Stimulated activated CD8-positive, alpha-beta memory T cell treated with anti-CD3 and anti-CD28 coated beads, Interleukin-7, amount 100 ng/mL, for 48 hours (primary cell): ENCODE data around the gene REPS2.

Experiments
- DNase-seq, 2 donors: peaks; one replicate each; pipeline ENCODE4 v3.0.0-alpha.2; 2020; ENCODE audit warnings: low read depth in 1 of 2; ENCODE audit errors: extremely low read depth in 1 of 2

The REPS2 gene

DNA sequence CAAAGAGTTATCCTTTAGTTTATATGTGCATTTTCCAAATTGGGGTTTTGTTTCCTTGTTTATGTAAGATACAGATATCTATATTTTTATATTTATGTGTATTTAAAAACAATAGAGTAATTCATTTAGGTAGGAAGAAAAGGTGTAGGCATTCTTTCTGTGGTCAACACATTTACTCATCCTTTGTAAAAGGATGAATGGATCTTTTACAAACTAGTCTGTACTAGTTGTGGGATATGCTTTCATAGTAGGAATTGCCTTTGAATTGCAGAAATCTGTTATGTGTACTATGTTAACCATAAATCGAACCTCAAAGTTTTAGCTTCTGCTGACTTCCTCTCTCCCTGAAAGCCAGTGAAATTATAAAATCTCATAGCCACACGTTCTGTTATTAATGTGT lies 128.5 kb downstream of the REPS2 start:
- no peak for DNase-seq

DNA sequence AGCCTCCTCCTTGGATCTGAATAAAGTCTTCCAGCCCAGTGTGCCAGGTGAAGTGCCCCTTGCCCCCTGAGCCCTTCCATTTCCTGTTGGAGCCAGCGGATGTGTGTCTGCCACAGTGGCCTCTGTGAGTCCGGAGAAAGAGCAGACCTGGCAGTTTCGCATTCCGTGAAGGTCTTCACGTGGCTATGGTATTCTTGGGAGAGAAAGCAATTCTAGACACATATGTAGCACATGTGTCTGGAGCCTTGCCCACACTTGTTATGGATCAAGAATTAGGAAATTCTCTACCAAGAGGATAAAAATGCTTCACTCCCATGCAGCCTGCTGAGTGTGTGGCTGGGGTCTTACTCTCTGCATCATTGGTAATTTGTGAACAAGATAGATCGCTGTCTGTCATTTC lies 130.9 kb downstream of the REPS2 start:
- DNase-seq = no peak

DNA sequence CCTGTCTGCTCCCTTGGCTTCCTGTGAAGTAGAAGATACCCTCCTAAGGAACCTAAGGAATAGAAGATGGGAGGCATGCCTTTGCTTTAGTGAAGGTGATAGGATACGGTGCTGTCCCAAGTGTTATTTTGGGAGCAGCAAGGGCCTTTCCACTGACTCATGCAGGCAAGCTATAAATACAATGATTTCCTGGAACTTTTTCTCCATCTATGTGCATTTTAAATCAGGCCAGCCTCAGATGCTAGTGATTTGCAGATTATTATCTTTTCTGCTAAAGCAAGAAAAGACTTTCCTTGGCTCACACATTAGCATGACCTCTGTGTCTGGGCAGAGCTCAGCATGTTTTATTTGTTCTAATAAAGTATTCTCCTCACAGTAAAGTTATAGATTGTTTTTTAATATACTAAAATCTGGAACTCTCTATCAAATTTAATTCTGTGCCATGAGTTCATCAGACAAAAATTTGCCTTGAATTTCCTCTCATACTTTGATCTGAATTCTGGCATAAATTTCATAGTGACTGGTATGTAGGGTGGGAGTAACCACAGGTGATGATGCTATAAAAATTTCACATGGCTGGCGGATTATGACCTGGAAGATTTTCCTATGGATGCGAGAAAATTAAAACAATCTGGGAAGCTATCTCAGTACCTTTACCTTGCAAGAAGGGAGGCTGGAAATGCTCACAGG lies 131.7 kb downstream of the REPS2 start:
- DNase-seq = no peak

DNA sequence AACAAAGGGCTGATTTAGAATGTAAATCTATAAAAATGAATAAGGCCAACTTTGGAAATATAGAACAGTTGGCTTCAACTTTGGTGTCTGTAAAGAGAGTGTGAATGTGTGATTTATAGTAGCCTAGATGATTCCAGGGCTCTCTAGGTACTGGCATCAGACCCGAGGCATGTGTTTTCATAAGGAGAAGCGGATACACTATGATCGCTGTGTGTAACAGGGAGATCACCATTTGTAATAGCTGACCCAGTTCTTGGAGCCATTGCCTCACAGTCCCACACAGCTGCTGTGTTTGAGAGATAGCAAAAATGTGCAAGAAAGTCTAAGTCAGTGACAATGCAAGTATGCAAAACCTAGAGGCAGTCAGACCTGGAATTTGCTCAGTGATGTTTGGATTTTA lies 135.1 kb downstream of the REPS2 start:
- DNase-seq = no peak

DNA sequence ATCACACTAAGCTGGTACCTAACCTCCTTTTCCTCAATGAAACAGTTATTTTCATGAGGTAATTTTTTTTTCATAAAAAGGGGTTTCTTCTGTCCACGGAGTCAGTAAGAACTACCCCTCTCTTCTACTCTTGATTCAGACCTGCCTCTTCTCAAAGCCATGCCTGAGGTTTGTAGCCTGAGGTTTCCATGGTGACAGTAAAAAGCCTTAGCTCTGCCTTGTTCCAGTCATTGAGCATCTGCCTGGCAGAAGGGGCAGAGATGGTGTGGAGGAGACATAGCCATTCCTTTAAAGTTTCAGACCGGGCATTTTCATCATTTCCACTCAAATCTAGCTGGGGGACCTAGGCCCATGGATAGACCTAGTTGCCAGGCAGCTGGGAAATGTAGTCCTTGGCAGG lies 135.5 kb downstream of the REPS2 start:
- no peak for DNase-seq

DNA sequence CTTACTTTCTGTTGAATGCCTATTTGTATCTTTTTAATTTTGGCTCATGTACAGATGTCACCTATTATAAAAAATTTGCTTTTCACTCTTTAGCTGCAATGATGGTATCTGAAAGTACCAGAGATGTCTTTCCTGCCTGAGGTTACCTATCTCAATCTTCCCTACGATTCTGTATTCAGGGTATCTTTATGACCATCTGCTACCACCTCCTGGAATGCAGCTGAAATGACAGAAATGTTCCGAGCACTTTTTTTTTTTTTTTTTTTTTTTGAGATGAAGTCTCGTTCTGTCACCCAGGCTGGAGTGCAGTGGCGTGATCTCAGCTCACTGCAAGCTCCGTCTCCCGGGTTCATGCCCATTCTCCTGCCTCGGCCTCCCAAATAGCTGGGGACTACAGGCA lies 136.4 kb downstream of the REPS2 start:
- no peak for DNase-seq

DNA sequence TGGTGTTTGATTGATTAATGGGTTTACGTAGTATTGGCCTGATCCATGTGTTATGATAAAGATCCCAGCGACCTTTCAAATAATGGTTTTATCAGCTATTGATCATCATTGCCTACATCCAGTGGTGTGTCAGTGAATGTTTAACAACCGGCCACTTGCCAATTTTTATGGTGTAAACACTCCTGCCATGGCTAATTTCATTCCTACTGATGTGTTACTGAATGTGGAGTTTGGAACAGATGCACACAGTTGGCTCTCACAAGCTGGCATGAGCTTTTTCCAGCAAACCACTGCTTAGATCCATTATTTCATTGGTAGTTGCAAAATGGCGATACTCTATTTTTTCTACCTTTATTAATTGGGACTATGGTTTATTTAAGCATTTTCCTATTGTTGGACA lies 139.9 kb downstream of the REPS2 start:
- DNase-seq = no peak

DNA sequence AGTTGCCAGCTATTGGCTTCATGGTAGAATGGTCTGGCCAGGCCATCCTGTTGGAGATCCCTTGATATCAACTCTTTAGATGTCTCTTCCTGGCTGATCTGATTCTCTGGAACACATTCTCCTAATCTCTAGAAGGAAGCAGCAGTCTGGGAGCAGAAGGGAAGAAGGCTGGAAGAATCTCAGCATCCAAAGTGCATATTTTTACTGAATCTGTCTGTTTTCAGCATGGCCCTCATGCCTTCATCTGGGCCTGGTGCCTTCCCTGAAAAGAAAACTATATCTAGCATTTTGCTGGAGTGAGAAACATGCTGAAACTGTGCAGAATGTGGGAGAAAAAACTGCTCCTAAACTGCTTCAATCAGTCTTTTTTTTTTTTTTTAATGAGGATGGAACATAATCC lies 148.7 kb downstream of the REPS2 start:
- DNase-seq = no peak

DNA sequence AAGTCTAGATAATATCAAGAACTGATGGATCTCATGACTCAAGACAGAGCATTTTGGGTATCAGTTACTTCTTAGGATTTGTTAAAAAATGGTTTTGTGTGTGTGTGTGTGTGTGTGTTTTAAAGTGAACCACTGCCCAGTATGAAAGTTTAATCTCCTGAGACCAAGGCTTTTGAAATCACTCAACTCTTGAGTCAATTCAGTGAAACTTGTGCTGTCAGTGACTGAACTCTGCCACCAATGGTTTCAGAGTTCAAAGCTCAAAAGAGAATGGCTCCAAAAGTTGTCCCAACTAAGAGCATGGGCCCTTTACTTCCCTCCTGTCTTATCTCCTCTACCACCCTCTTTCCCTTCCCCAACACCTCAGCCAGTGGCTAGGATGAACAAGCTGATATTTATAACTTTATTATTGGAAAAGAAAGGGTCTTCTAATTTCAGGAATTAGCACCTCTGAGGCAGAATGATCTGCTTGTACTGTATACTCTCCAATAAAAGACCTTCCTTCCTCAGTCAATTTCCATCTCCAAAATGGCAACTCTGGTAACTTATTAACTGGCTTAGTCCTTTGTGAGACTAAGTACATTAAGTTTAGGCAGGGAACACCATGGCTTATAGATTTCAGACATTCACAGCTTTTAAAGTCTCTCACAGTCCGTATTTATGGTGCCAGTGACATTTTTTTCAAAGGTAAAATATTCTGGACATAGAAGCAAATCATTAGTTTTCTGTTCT lies 152.2 kb downstream of the REPS2 start:
- DNase-seq = no peak

DNA sequence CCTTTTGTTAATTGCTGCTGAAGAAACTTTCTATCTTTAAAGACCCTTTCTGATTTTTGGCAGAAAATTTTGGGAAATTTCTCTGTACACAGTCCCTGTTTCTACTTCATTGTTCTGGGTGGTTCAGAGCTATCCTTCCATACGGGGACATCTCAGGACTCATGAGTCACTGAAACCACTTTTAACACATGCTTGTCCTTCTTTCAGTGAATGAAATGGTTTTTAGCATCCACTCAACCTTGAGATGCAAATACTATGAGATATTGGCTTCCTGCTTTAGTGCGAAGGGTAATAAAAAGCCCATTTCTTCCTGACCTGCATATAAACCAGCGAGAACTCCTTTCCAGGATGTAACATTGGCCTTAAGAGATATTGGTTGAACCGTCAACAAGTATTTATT lies 158.0 kb downstream of the REPS2 start:
- no peak for DNase-seq

DNA sequence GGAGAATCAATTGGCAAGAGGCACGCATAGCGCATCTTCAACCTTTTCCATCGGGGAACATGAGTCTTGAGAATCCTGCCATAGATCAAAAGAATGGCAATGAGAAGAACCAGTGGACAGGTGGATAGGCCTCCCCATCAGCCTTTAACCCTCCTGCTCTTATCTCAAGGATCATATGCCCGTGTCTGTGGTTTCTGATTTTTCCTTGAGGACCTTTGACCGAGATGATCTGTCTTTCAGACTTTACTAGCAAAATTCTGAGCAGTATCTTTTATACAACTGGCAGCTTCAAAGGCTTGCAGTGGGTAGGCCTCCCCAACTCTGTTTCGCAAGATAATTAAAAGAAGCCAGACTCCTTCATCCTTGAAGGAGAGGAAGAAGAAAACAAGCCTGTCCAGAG lies 174.4 kb downstream of the REPS2 start:
- DNase-seq = no peak

DNA sequence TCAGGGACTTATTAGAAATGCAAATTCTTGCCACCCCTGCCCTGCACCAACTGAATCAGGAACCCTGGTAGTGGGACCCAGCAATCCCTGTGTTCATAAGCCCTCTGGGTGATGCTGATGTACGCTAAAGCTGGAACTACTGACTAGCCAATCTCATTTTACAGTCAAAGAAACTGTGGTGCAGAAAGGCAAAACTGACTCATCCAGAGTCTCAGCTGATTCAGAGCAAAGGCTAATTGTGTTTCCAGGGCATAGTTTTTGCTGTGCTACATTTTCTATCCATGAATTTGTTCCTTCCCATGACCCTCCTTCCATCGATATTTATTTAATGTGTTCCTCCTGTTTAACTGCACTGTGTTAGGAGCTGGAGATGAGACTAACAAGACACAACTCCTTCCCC lies 207.5 kb downstream of the REPS2 start:
- no peak for DNase-seq

DNA sequence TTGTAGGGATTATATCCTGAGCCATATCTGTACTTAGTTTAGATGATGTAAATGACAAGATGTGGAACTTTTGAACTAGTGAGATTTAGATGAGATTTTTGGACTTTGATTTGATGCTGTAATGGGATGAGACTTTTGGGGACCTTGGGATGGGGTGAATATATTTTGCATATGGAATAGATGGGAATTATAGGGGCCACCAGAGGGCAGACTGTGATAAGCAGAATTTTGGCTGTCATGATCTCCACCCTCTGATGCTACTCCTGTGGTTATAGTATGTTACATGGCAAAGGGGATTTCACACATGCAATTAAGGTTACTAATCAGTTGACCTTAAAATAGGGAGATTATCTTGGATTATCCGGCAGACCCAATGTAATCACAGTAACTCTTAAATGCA lies 214.5 kb downstream of the REPS2 start:
- no peak for DNase-seq

DNA sequence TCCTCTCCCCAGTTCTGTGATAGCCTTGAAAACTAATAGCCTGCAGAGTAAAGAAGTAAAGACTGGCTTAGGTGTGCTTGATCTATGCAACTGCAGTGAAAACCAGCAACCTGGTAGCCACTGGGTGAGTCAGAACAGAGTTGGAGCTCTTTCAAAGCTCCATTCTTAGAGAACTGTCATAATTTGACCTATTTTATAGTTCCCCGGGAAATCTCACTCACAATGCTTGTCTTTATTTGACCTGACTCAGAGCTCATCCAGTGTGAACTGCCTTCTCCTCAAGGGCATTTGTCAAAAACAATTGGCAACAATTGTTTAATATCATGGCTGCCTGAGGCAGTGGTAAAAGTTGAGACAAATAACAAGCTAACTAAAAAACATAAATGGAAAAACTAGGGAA lies 215.5 kb downstream of the REPS2 start:
- DNase-seq = no peak

DNA sequence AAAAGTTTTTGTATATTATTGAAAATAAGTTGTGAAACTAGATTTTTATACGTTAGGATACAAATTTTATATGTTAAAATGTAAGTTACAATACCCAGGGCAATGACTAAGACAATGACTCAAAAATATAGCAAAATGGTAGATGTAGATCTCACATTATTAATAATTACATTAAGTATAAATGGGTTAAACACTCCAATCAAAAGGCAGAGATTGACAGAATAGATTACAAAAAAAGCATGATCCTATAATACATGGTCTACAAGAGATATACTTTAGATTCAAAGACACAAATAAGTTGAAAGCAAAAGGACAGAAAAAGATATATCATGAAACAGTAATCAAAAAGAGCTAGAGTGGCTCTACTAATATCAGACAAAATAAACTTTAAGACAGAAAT lies 217.6 kb downstream of the REPS2 start:
- no peak for DNase-seq

DNA sequence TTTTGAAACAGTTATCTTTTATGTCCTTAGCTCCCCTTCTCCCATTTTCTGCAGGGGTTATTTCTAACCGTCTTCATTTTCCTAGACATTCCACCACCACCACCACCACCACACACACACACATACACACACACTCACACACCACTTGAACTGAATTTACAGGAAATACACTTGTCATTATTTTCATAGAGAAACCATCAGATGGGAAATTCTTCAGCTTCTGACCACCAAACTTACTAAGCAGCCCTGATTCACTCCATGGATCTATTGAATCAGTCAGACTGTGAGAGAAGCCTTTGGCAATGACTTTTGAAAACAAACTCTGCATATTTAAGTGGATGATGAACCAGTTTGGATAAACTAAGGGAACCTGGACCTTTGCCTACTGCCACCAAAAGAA lies 218.5 kb downstream of the REPS2 start:
- no peak for DNase-seq

DNA sequence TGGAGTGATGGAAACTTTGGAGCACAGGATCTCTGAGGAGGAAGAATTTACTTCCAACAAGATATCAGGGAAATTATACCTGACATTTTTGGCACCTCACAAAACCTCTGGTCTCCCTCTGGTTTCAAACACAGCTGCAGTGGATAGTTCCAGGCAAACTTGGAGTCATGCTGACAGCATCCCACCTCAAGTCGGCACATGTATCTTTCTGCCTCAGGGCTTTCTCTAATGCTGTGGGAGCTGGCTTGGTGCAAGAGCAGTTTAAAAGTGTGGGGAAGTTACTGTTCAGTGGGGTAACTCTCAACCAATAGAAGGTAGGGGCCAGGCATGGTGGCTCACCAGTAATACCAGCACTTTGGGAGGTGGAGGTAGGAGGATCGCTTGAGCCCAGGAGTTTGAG lies 221.5 kb downstream of the REPS2 start:
- no peak for DNase-seq

DNA sequence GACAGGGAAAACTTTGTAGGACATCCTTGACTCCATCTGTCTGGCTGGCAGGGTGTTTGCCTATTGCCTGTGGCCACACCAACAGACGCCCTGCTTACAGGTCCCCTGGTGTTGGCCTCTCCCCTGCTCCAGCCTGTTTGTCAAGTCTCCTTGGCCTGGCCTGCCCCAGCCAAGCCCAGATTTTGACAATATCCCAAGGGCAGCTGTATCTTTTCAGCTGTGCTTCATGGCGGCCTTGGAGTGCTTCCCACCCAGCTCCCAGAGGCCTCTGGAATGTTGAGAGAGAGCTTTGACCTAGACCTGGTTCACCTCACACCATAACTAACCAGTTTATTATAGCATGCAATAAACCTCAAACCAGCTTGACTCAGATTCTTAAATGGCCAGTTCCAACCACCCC lies 224.5 kb downstream of the REPS2 start:
- DNase-seq = no peak

DNA sequence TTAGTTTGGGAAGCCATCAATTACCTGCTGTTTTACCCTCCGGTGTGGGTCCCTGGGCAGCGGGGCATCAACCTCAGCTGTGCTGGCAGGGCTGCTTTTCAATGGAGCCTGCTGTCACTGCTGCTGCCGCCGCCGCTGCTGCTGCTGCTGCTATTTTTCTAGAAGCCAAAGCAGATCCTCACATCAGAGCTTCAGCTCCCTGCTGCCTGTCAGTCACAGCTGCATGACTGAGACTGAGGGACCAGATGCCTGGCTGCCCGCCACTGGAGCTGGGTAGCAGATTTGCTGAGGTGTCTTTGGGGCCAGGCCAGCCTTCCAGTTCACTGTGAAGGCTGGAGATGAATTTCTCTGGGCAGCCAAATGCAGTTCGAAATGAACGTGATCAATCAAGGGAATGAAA lies 228.2 kb downstream of the REPS2 start:
- DNase-seq = no peak

DNA sequence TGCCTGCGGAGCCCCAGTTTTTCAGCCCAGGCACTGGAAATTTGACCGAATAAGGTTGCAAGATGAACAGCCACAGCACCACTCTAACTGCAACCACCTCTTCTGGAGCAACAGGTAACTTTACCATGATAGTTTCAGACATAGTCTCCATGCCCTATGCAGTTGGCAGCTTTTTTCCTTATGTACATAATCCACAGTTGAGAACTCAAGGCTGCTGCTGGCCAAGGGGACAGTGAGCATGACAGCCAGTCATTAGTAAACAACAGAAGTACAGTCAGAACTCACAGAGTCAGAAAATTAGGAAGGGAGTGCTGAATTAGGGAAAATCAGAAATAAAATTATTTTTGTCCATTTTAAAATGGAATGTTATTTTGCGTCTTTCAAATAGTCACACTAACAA lies 235.9 kb downstream of the REPS2 start:
- DNase-seq = no peak

DNA sequence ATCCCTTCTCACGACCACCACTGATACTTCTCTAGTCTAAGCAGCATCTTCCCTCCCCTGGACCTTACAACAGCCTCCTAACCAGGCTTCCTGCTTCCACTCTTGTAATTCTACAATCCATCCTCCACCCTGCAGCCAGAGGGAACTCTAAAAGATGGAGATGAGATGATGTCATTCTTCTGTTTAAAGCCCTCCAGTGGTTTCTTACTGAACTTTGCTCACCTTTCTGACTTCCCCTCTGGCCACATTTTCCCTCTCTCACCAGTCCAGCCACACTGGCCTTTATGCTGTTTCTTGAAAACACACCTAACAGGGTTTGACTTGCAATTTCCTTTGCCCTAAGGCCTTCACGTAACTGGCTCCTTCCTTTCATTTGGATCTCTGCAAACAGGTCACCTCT lies 237.1 kb downstream of the REPS2 start:
- DNase-seq = no peak

DNA sequence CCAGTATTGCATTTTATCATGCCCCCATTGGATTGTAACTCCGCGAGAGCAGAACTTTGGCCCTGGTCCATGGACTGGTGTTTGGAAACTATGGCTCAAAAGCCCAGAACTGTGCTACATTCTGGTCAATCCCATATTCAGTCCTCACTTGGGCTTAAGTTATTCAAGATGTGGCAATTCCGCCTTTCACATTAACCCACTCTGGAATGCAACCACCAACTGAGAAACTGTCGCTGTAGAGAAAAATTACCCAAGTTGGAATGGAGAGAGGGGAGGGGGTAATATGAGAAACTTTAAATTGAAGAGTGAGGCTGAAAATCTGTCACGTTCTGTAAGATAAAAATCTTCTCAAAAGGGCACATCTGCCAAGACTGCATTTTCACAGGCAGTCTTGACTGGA lies 239.0 kb downstream of the REPS2 start:
- no peak for DNase-seq
